NCI-H2196 (cell line): Measurements from ENCODE around the gene TBC1D12.
"Not testable (repeated sequence)": the region's sequence is repeated elsewhere in the genome, so short reads cannot be mapped to it uniquely, and the experiment has no call there.

Experiments
- DNase-seq: peaks from one replicate; lab custom pipeline; 2025; ENCODE audit not compliant: unreplicated experiment; lab: John Stamatoyannopoulos, UW

Gene TBC1D12

GRCh38 chr10:94450782-94451181 lies 48.4 kb downstream of the TBC1D12 start:
- DNase-seq = no peak

- DNase-seq = no peak
Measured at GRCh38 chr10:94451883-94452519, 49.7 kb downstream of the TBC1D12 start.

- no peak for DNase-seq
Measured at GRCh38 chr10:94456942-94457341, 54.6 kb downstream of the TBC1D12 start.

GRCh38 chr10:94459385-94459784 lies 57.0 kb downstream of the TBC1D12 start:
- DNase-seq = no peak

GRCh38 chr10:94461503-94461902 lies 59.2 kb downstream of the TBC1D12 start:
- no peak for DNase-seq

- no peak for DNase-seq
Measured at GRCh38 chr10:94462130-94462529, 59.8 kb downstream of the TBC1D12 start.

- DNase-seq = no peak
Measured at GRCh38 chr10:94465684-94466083, 63.3 kb downstream of the TBC1D12 start.

GRCh38 chr10:94481410-94481809 lies 79.1 kb downstream of the TBC1D12 start:
- DNase-seq = no peak

- no peak for DNase-seq
Measured at GRCh38 chr10:94483970-94484369, 81.6 kb downstream of the TBC1D12 start.

GRCh38 chr10:94485094-94485493 lies 82.8 kb downstream of the TBC1D12 start:
- no peak for DNase-seq

- DNase-seq = no peak
Measured at GRCh38 chr10:94487575-94487974, 85.2 kb downstream of the TBC1D12 start.

GRCh38 chr10:94489107-94489506 lies 86.8 kb downstream of the TBC1D12 start:
- no peak for DNase-seq

- DNase-seq = no peak
Measured at GRCh38 chr10:94489976-94490788, 87.8 kb downstream of the TBC1D12 start.

GRCh38 chr10:94490789-94491039 lies 88.4 kb downstream of the TBC1D12 start:
- DNase-seq = no peak

- DNase-seq = no peak
Measured at GRCh38 chr10:94493463-94493862, 91.1 kb downstream of the TBC1D12 start.

GRCh38 chr10:94496010-94496409 lies 93.7 kb downstream of the TBC1D12 start:
- DNase-seq = no peak

- DNase-seq = no peak
Measured at GRCh38 chr10:94496646-94497045, 94.3 kb downstream of the TBC1D12 start.

GRCh38 chr10:94500063-94500462 lies 97.7 kb downstream of the TBC1D12 start:
- DNase-seq = no peak

- DNase-seq = no peak
Measured at GRCh38 chr10:94521276-94522250, 119.2 kb downstream of the TBC1D12 start.

- DNase-seq = no peak
Measured at GRCh38 chr10:94524146-94524545, 121.8 kb downstream of the TBC1D12 start.

GRCh38 chr10:94524711-94525110 lies 122.4 kb downstream of the TBC1D12 start:
- no peak for DNase-seq

- DNase-seq = not testable (repeated sequence)
Measured at GRCh38 chr10:94531550-94531949, 129.2 kb downstream of the TBC1D12 start.
